IMR-90 (cell line): ENCODE measurements around the gene C5AR1. TPM values are rescaled to one million over a fixed set of nuclear protein-coding genes. Genes with fewer than 3 reads are reported as not detected.

Experiments used
- ATAC-seq: fragments of 200-7000 bp; cut with Tn5 transposase; 2 replicates; pipeline ENCODE4 v1.9.1; 2020; ENCODE audit warnings: low read depth, mild to moderate bottlenecking, moderate library complexity
- BruUV-seq: library from RNA; stranded (reverse); fragments of 400-500 nt; replicated peaks from 2 replicates; lab custom pipeline; 2021; lab: Mats Ljungman, UMichigan
- CTCF ChIA-PET: fragments of 300-600 bp; formaldehyde crosslinking; extraction: SDS; loops from one replicate; lab custom pipeline; 2021; ENCODE audit warnings: antibody characterized with exemption; lab: Yijun Ruan, JAX
- POLR2A ChIA-PET: fragments of 300-600 bp; sonication (Branson Sonifier 250); formaldehyde crosslinking; loops from one replicate; lab custom pipeline; 2022; ENCODE audit warnings: antibody characterized with exemption; ENCODE audit not compliant: unreplicated experiment; lab: Charles Lee
- DNase-seq: peaks from one replicate; pipeline ENCODE4 v3.0.0; 2013
- H2AFZ ChIP-seq: replicated peaks from 2 replicates; pipeline ENCODE3; 2013; ENCODE audit warnings: low read length, mild to moderate bottlenecking; ENCODE audit not compliant: poor library complexity
- H2AK5ac ChIP-seq: 2 replicates; pipeline ENCODE4 v1.6.1; 2013; ENCODE audit warnings: low read depth, low read length, inconsistent platforms
- H2AK9ac ChIP-seq: replicated peaks from 2 replicates; pipeline ENCODE3; 2013; ENCODE audit warnings: mild to moderate bottlenecking, low read depth, low read length, moderate library complexity; ENCODE audit not compliant: poor library complexity
- H2BK120ac ChIP-seq: 2 replicates; pipeline ENCODE4 v1.6.1; 2013; ENCODE audit warnings: low read depth, low read length, inconsistent platforms
- H2BK15ac ChIP-seq: 3 replicates; pipeline ENCODE4 v1.6.1; 2013; ENCODE audit warnings: low read depth, low read length, inconsistent platforms
- H2BK20ac ChIP-seq: 2 replicates; pipeline ENCODE4 v1.6.1; 2013; ENCODE audit warnings: low read depth, mild to moderate bottlenecking, inconsistent platforms, low read length, moderate library complexity
- H2BK5ac ChIP-seq: 2 replicates; pipeline ENCODE4 v1.6.1; 2013; ENCODE audit warnings: mild to moderate bottlenecking, low read depth, low read length, inconsistent platforms; ENCODE audit not compliant: poor library complexity, severe bottlenecking
- H3K14ac ChIP-seq: replicated peaks from 2 replicates; pipeline ENCODE4 v1.6.1; 2013; ENCODE audit warnings: low read depth, low read length, inconsistent platforms
- H3K18ac ChIP-seq: 2 replicates; pipeline ENCODE4 v1.6.1; 2013; ENCODE audit warnings: low read depth, low read length, control low read depth
- H3K23ac ChIP-seq: 2 replicates; pipeline ENCODE4 v1.6.1; 2013; ENCODE audit warnings: low read depth, low read length, inconsistent platforms
- H3K27ac ChIP-seq: 2 replicates; pipeline ENCODE4 v1.5.1; 2013; ENCODE audit warnings: mild to moderate bottlenecking, control low read depth, low read length; ENCODE audit not compliant: insufficient read depth
- H3K27me3 ChIP-seq: 2 replicates; pipeline ENCODE4 v1.6.1; 2013; ENCODE audit warnings: low read length; ENCODE audit not compliant: control insufficient read depth, insufficient read depth
- H3K36me3 ChIP-seq: 2 replicates; pipeline ENCODE4 v1.6.1; 2013; ENCODE audit warnings: low read length, mixed read lengths; ENCODE audit not compliant: control insufficient read depth, insufficient read depth
- H3K4ac ChIP-seq: 2 replicates; pipeline ENCODE4 v1.6.1; 2013; ENCODE audit warnings: low read depth, low read length, inconsistent platforms
- H3K4me1 ChIP-seq: 2 replicates; pipeline ENCODE4 v1.6.1; 2013; ENCODE audit warnings: low read length, mixed read lengths; ENCODE audit not compliant: control insufficient read depth, insufficient read depth
- H3K4me2 ChIP-seq: 2 replicates; pipeline ENCODE4 v1.6.1; 2013; ENCODE audit warnings: low read depth, mild to moderate bottlenecking, control low read depth, low read length, moderate library complexity
- H3K4me3 ChIP-seq: 2 replicates; pipeline ENCODE4 v1.5.1; 2013; ENCODE audit warnings: low read depth, mild to moderate bottlenecking, control low read depth, low read length, moderate library complexity; ENCODE audit not compliant: insufficient read depth
- H3K56ac ChIP-seq: 2 replicates; pipeline ENCODE4 v1.6.1; 2013; ENCODE audit warnings: low read length, inconsistent platforms; ENCODE audit not compliant: insufficient read depth; ENCODE audit errors: extremely low read depth
- H3K79me1 ChIP-seq, 2 experiments: 2 replicates each; pipeline ENCODE4 v1.6.1; 2013; ENCODE audit warnings: low read length in 2 of 2, inconsistent platforms in 1 of 2, low read depth in 1 of 2
- H3K9ac ChIP-seq: 2 replicates; pipeline ENCODE4 v1.6.1; 2013; ENCODE audit warnings: low read depth, low read length, control low read depth
- H3K9me1 ChIP-seq: 2 replicates; pipeline ENCODE4 v1.6.1; 2013; ENCODE audit warnings: low read length, inconsistent platforms; ENCODE audit not compliant: insufficient read depth
- H3K9me3 ChIP-seq: 2 replicates; pipeline ENCODE4 v1.6.1; 2013; ENCODE audit warnings: low read length; ENCODE audit not compliant: control insufficient read depth, insufficient read depth
- H4K20me1 ChIP-seq: 2 replicates; pipeline ENCODE4 v1.6.1; 2013; ENCODE audit warnings: low read length, inconsistent platforms; ENCODE audit not compliant: insufficient read depth
- H4K5ac ChIP-seq: 2 replicates; pipeline ENCODE4 v1.6.1; 2013; ENCODE audit warnings: mild to moderate bottlenecking, low read depth, low read length, control low read depth
- H4K8ac ChIP-seq, 2 experiments: 2 replicates each; pipeline ENCODE4 v1.6.1; 2013; ENCODE audit warnings: low read depth in 2 of 2, low read length in 2 of 2, control low read depth in 1 of 2, inconsistent platforms in 1 of 2
- H4K91ac ChIP-seq: 2 replicates; pipeline ENCODE4 v1.6.1; 2013; ENCODE audit warnings: low read depth, low read length, inconsistent platforms; ENCODE audit not compliant: insufficient read depth
- BHLHE40 ChIP-seq: fragments of 150-350 bp; IDR thresholded peaks from 2 replicates; pipeline ENCODE4 v1.6.1; 2016; ENCODE audit warnings: mild to moderate bottlenecking, low read depth, low read length
- CEBPB ChIP-seq: IDR thresholded peaks from 2 replicates; pipeline ENCODE4 v1.6.1; 2012; ENCODE audit warnings: low read depth, low read length, improper control_type of control experiment
- CHD1 ChIP-seq: IDR thresholded peaks from 2 replicates; pipeline ENCODE4 v1.6.1; 2012; ENCODE audit warnings: low read depth, low read length, improper control_type of control experiment
- CTCF ChIP-seq: conservative IDR thresholded peaks from 2 replicates; pipeline ENCODE4 v1.5.1; 2012; ENCODE audit warnings: mild to moderate bottlenecking, low read depth, low read length, improper control_type of control experiment
- FOS ChIP-seq: fragments of 150-350 bp; IDR thresholded peaks from 2 replicates; pipeline ENCODE4 v1.6.1; 2016; ENCODE audit warnings: low read depth, low read length
- MAFK ChIP-seq: IDR thresholded peaks from 2 replicates; pipeline ENCODE4 v1.6.1; 2012; ENCODE audit warnings: low read depth, low read length, improper control_type of control experiment
- MAZ ChIP-seq: IDR thresholded peaks from 2 replicates; pipeline ENCODE4 v1.6.1; 2012; ENCODE audit warnings: low read depth, mild to moderate bottlenecking, low read length, improper control_type of control experiment, moderate library complexity, borderline replicate concordance
- MXI1 ChIP-seq: IDR thresholded peaks from 2 replicates; pipeline ENCODE4 v1.6.1; 2012; ENCODE audit warnings: low read depth, mild to moderate bottlenecking, low read length, moderate library complexity, borderline replicate concordance
- NFE2L2 ChIP-seq: fragments of 150-350 bp; IDR thresholded peaks from 2 replicates; pipeline ENCODE4 v1.6.1; 2016; ENCODE audit warnings: low read depth, mild to moderate bottlenecking, low read length
- RFX5 ChIP-seq: IDR thresholded peaks from 2 replicates; pipeline ENCODE4 v1.8.0; 2012; ENCODE audit warnings: low read depth, mild to moderate bottlenecking, low read length, moderate library complexity
- WGBS, 2 experiments: methylation state at CpG; one replicate each; pipeline versions ENCODE4 v1.1.5 to v1.1.7; 2013; ENCODE audit warnings: missing lambda C conversion rate in 2 of 2; ENCODE audit not compliant: insufficient read length in 1 of 2; ENCODE audit errors: extremely low coverage in 2 of 2; 5-methylcytosine and 5-hydroxymethylcytosine counted together
- dilution Hi-C: fragments of 300-500 bp; cut with HindIII; formaldehyde crosslinking; loops from one replicate; pipeline ENCODE4 v1.14.3; 2018; ENCODE audit warnings: low sequenced_read_pairs; ENCODE audit not compliant: unreplicated experiment
- in situ Hi-C: fragments of 300-500 bp; cut with MboI; formaldehyde crosslinking; loops from 3 replicates; pipeline ENCODE4 v1.14.3; 2019; ENCODE audit warnings: low sequenced_read_pairs, inconsistent platforms, mixed read lengths
- intact Hi-C: fragments of 100-400 bp; cut with micrococcal nuclease; formaldehyde crosslinking; loops from 2 replicates; pipeline ENCODE4 v1.10.0; 2022
- polyA plus RNA-seq, 3 experiments: library from polyadenylated mRNA; depleted of rRNA; stranded (reverse); fragments of >200 nt; gene quantifications; 2 replicates each; pipeline ENCODE4 v1.2.3, GENCODE V29; 2012; ENCODE audit warnings: low replicate concordance in 1 of 3
- total RNA-seq: library from RNA; depleted of rRNA; stranded (reverse); fragments of >200 nt; gene quantifications from 2 replicates; pipeline ENCODE4 v1.2.3, GENCODE V29; 2012

The C5AR1 gene
- total and polyA plus RNA-seq, 2 of the 4 experiments (the other 2 are of a cell fraction) = under 0.01 to 1.0 TPM

GRCh38 chr19:47370045-47370611, 60.5 kb downstream of the C5AR1 start:
- no peak overlapping the region for H3K18ac ChIP-seq
- H3K4me1 ChIP-seq = peaks cover 6% of the 10 kb centered on the region
- H3K14ac ChIP-seq = 0 out of 2 replicates have a peak overlapping the region, but pooled peaks have one; percentile 33
- ATAC-seq (peak; percentile 99), DNase-seq (peak; percentile 74)
- H4K5ac ChIP-seq = no peak overlapping the region
- H3K9me1 ChIP-seq = peaks cover 9% of the 10 kb centered on the region
- H3K36me3 ChIP-seq = peaks cover 41% of the 10 kb centered on the region
- dilution Hi-C loops (no loop called here), intact Hi-C loops (no loop called here), in situ Hi-C loops (no loop called here)
- H3K9ac ChIP-seq = no peak overlapping the region
- no peak overlapping the region for H2BK20ac ChIP-seq
- no peak overlapping the region for H2BK15ac ChIP-seq
- TF ChIP-seq CHD1 (no peak), MXI1 (peak; percentile 68; the same call in 1 of the 2 replicates), MAFK (peak; percentile 50; the same call in 1 of the 2 replicates), CTCF (no peak), NFE2L2 (peak; percentile 57; the same call in 1 of the 2 replicates), CEBPB (peak; percentile 73), BHLHE40 (no peak), RFX5 (no peak), MAZ (peak; percentile 96), FOS (peak; percentile 45; the same call in 1 of the 2 replicates)
- peaks cover 13% of the 10 kb centered on the region; the same call in 1 of the 2 replicates for H4K20me1 ChIP-seq
- no peak overlapping the region for H3K4me2 ChIP-seq
- peak overlapping the region; percentile 80 for H2BK5ac ChIP-seq
- CTCF ChIA-PET = no interaction called here
- peaks cover 7 to 22% of the 10 kb centered on the region in 2 experiments; a peak in 3 of 4 replicates for H3K79me1 ChIP-seq
- H2AK5ac ChIP-seq = peak overlapping the region; percentile 75
- H3K27me3 ChIP-seq = no peaks in the 10 kb centered on the region
- POLR2A ChIA-PET = no interaction called here
- peak overlapping the region; percentile 63 for H2AFZ ChIP-seq
- peak overlapping the region; percentile 10 for H3K27ac ChIP-seq
- H3K56ac ChIP-seq = no peak overlapping the region
- H4K8ac ChIP-seq = peak overlapping the region in 1 of 2 experiments; percentile 62; a peak in 1 of 4 replicates
- H3K4me3 ChIP-seq = no peak overlapping the region
- no peak overlapping the region for H3K23ac ChIP-seq
- H2BK120ac ChIP-seq = no peak overlapping the region; the same call in 1 of the 2 replicates
- H2AK9ac ChIP-seq = no peak overlapping the region
- 30% methylated on average over 5 of the region's 10 CpGs; no CpG with 5 or more reads in 1 of the 2 experiments for WGBS, 2 experiments
- no peaks in the 10 kb centered on the region for H3K9me3 ChIP-seq
- BruUV-seq = no TSS peak
- no peak overlapping the region for H4K91ac ChIP-seq
- H3K4ac ChIP-seq = 0 out of 2 replicates have a peak overlapping the region, but pooled peaks have one; percentile 16
